Caco-2 (cell line): ENCODE results near the gene EFCAB9. TPM values are rescaled to one million over a fixed set of nuclear protein-coding genes. Genes with fewer than 3 reads are reported as not detected.
A peak's percentile ranks its signal among the peaks of the same experiment; 100 is the strongest.

Experiments
- BruUV-seq: library from RNA; stranded (reverse); fragments of 400-500 nt; replicated peaks from 2 replicates; lab custom pipeline; 2021; lab: Mats Ljungman, UMichigan
- CTCF ChIA-PET: fragments of 300-600 bp; sonication (Branson Sonifier 250); formaldehyde crosslinking; loops from one replicate; lab custom pipeline; 2022; ENCODE audit warnings: antibody characterized with exemption; lab: Charles Lee
- POLR2A ChIA-PET: fragments of 300-600 bp; sonication (Branson Sonifier 250); formaldehyde crosslinking; loops from one replicate; lab custom pipeline; 2022; ENCODE audit warnings: antibody characterized with exemption; lab: Charles Lee
- DNase-seq, 2 experiments: peaks; one replicate each; pipeline versions ENCODE4 v3.0.0 to v3.0.0-alpha.2; 2020 to 2022
- H3K27me3 ChIP-seq: replicated peaks from 2 replicates; pipeline ENCODE4 v1.6.0; 2011; ENCODE audit warnings: low read length; ENCODE audit not compliant: control insufficient read depth, insufficient read depth
- H3K36me3 ChIP-seq: 2 replicates; pipeline ENCODE4 v1.5.1; 2011; ENCODE audit warnings: low read length; ENCODE audit not compliant: control insufficient read depth, insufficient read depth
- H3K4me1 ChIP-seq: fragments of 250-450 bp; sonication (Bioruptor Pico); 2 replicates; pipeline ENCODE4 v1.5.1; 2020; ENCODE audit warnings: mild to moderate bottlenecking
- H3K4me3 ChIP-seq: 2 replicates; pipeline ENCODE4 v1.5.1; 2011; ENCODE audit warnings: low read depth, mild to moderate bottlenecking, control low read depth, low read length
- H3K9me3 ChIP-seq: fragments of 250-450 bp; sonication (Bioruptor Pico); 2 replicates; pipeline ENCODE4 v1.5.1; 2020; ENCODE audit warnings: mild to moderate bottlenecking, moderate library complexity
- H3K27ac Mint-ChIP-seq: one replicate; pipeline ENCODE4 v1.8.0; 2022; ENCODE audit warnings: mixed read lengths; ENCODE audit not compliant: unreplicated experiment
- H3K27me3 Mint-ChIP-seq: one replicate; pipeline ENCODE4 v1.8.0; 2022; ENCODE audit warnings: mixed read lengths; ENCODE audit not compliant: insufficient read depth, unreplicated experiment
- H3K36me3 Mint-ChIP-seq: one replicate; pipeline ENCODE4 v1.8.0; 2022; ENCODE audit warnings: mild to moderate bottlenecking, mixed read lengths; ENCODE audit not compliant: insufficient read depth, unreplicated experiment
- H3K4me1 Mint-ChIP-seq: one replicate; pipeline ENCODE4 v1.8.0; 2022; ENCODE audit warnings: low read depth, mixed read lengths; ENCODE audit not compliant: unreplicated experiment
- H3K4me3 Mint-ChIP-seq: one replicate; pipeline ENCODE4 v1.8.0; 2022; ENCODE audit warnings: mild to moderate bottlenecking, moderate library complexity, mixed read lengths; ENCODE audit not compliant: unreplicated experiment
- H3K9me3 Mint-ChIP-seq: one replicate; pipeline ENCODE4 v1.8.0; 2022; ENCODE audit warnings: mixed read lengths; ENCODE audit not compliant: unreplicated experiment
- intact Hi-C: fragments of 100-400 bp; cut with micrococcal nuclease; formaldehyde crosslinking; loops from one replicate; pipeline ENCODE4 v1.10.0; 2022; ENCODE audit not compliant: unreplicated experiment
- total RNA-seq: library from RNA; stranded (reverse); gene quantifications from 2 replicates; pipeline ENCODE4 v1.2.3, GENCODE V29; 2022
- TF ChIP-seq, protein P1 (sequence below), 2 experiments: fragments of 200-600 bp in 1 of 2; IDR thresholded peaks; 1 replicate in 1 of 2; 2 replicates in 1 of 2; pipeline versions ENCODE4 v1.5.1 to v1.8.0; 2011 to 2022; ENCODE audit warnings: antibody characterized with exemption in 1 of 2, control low read depth in 1 of 2, inconsistent platforms in 1 of 2, low read depth in 1 of 2, low read length in 1 of 2, mild to moderate bottlenecking in 1 of 2, moderate library complexity in 1 of 2; ENCODE audit not compliant: insufficient read depth in 1 of 2, severe bottlenecking in 1 of 2, unreplicated experiment in 1 of 2

The EFCAB9 gene
- total RNA-seq, 1 experiment from 2014 or later: not detected

DNA sequence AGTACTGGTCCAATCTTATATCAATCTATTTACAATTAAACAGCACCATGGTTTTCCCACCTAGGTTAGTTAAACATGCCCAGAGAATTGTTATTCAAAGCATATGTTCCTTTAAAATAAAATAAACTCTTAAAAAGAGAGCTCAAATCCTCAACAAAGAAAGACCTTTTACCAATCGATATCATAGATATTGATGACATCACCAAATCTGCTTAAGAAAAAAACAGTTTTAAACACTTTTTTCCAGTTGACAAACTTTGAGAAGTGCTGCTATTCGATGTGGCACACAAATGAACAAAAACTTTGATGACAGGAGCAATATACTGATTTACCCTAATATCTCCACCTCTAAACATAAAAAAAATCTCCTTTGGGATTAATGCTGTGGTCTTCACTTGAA is 15.7 kb downstream of the EFCAB9 start:
- TF ChIP-seq, protein P1, sequence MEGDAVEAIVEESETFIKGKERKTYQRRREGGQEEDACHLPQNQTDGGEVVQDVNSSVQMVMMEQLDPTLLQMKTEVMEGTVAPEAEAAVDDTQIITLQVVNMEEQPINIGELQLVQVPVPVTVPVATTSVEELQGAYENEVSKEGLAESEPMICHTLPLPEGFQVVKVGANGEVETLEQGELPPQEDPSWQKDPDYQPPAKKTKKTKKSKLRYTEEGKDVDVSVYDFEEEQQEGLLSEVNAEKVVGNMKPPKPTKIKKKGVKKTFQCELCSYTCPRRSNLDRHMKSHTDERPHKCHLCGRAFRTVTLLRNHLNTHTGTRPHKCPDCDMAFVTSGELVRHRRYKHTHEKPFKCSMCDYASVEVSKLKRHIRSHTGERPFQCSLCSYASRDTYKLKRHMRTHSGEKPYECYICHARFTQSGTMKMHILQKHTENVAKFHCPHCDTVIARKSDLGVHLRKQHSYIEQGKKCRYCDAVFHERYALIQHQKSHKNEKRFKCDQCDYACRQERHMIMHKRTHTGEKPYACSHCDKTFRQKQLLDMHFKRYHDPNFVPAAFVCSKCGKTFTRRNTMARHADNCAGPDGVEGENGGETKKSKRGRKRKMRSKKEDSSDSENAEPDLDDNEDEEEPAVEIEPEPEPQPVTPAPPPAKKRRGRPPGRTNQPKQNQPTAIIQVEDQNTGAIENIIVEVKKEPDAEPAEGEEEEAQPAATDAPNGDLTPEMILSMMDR (IDR thresholded peaks at IDR 0.05; ENCODE audit: insufficient read depth in 1 of 2, low read depth in 1 of 2, low read length in 1 of 2, severe bottlenecking in 1 of 2, unreplicated experiment in 1 of 2): no peak
- POLR2A ChIA-PET: no interaction called here
- H3K9me3 Mint-ChIP-seq: no peaks in the 10 kb centered on the region
- intact Hi-C loops: no loop called here
- no peaks in the 10 kb centered on the region for H3K27me3 Mint-ChIP-seq
- Histone ChIP-seq H3K27me3 (no peaks in the 10 kb centered on the region), H3K4me3 (no peak overlapping the region), H3K9me3 (no peaks in the 10 kb centered on the region), H3K4me1 (no peaks in the 10 kb centered on the region), H3K36me3 (peaks cover 4% of the 10 kb centered on the region; the same call in 1 of the 2 replicates)
- no peaks in the 10 kb centered on the region for H3K4me1 Mint-ChIP-seq
- CTCF ChIA-PET: no interaction called here
- H3K4me3 Mint-ChIP-seq: no peak overlapping the region
- H3K27ac Mint-ChIP-seq: no peak overlapping the region
- no peak for DNase-seq
- H3K36me3 Mint-ChIP-seq: peaks cover 51% of the 10 kb centered on the region
- BruUV-seq: TSS peak; percentile 27

DNA sequence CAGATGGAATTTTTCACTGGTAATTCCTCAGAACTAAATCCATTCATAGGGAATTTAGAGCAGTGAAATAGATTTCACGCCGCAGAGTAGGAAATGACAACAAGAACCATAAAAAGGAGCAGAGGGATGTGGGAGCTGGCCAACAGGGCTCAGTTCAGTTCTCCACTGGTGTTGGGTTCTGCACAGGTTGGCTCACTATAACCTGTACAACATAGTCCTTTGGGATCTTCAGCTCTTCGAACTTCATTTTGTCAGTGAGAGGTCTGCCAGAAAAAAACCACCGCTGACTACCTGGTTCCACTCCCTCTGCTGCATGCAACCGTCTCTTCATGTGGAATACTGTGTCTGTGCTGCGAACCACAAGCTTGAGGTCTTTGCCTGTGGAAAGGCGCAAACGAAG is 17.7 kb downstream of the EFCAB9 start:
- Mint-ChIP-seq H3K9me3 (no peaks in the 10 kb centered on the region), H3K27me3 (no peaks in the 10 kb centered on the region), H3K4me1 (peaks cover 8% of the 10 kb centered on the region), H3K36me3 (peaks cover 65% of the 10 kb centered on the region), H3K27ac (no peak overlapping the region), H3K4me3 (no peak overlapping the region)
- Histone ChIP-seq H3K9me3 (no peaks in the 10 kb centered on the region), H3K36me3 (peaks cover 4% of the 10 kb centered on the region; the same call in 1 of the 2 replicates), H3K27me3 (no peaks in the 10 kb centered on the region), H3K4me3 (no peak overlapping the region), H3K4me1 (no peaks in the 10 kb centered on the region)
- no peak for DNase-seq
- intact Hi-C loops: loop anchor here (1.0 kb wide), 1 partner anchor 23 kb away; no protein-coding TSS in a partner anchor
- CTCF ChIA-PET: no interaction called here
- POLR2A ChIA-PET: no interaction called here
- no TSS peak for BruUV-seq
- TF ChIP-seq, protein P1 (IDR thresholded peaks at IDR 0.05; ENCODE audit: insufficient read depth in 1 of 2, low read depth in 1 of 2, low read length in 1 of 2, severe bottlenecking in 1 of 2, unreplicated experiment in 1 of 2): no peak

- intact Hi-C loops: no loop called here
- peaks cover 64% of the 10 kb centered on the region for H3K36me3 Mint-ChIP-seq
Observed at GRCh38 chr5:172213126-172213525, 19.2 kb downstream of the EFCAB9 start.

More at GRCh38 chr5:172213126-172213525, 19.2 kb downstream of the EFCAB9 start:
- Mint-ChIP-seq H3K4me1 (peaks cover 8% of the 10 kb centered on the region), H3K27me3 (no peaks in the 10 kb centered on the region), H3K9me3 (no peaks in the 10 kb centered on the region), H3K27ac (no peak overlapping the region), H3K4me3 (no peak overlapping the region)
- CTCF ChIA-PET: no interaction called here
- Histone ChIP-seq H3K27me3 (no peaks in the 10 kb centered on the region), H3K9me3 (no peaks in the 10 kb centered on the region), H3K4me3 (no peak overlapping the region), H3K36me3 (peaks cover 4% of the 10 kb centered on the region; the same call in 1 of the 2 replicates), H3K4me1 (no peaks in the 10 kb centered on the region)
- BruUV-seq: no TSS peak
- DNase-seq: no peak
- POLR2A ChIA-PET: no interaction called here
- TF ChIP-seq, protein P1 (IDR thresholded peaks at IDR 0.05; ENCODE audit: insufficient read depth in 1 of 2, low read depth in 1 of 2, low read length in 1 of 2, severe bottlenecking in 1 of 2, unreplicated experiment in 1 of 2): no peak
